ENCODE results near the gene SLC6A18.
"Not testable (repeated sequence)": the region's sequence is repeated elsewhere in the genome, so short reads cannot be mapped to it uniquely, and the experiment has no call there.

Gene SLC6A18

GRCh38 chr5:1259806-1260480 is 34.8 kb downstream of the SLC6A18 start:
- DNase-seq, result no peak

GRCh38 chr5:1261643-1262042 is 36.5 kb downstream of the SLC6A18 start:
- no peak for DNase-seq

- no peak for DNase-seq
These were observed 37.2 kb downstream of the SLC6A18 start for GRCh38 chr5:1262381-1262780.

GRCh38 chr5:1264211-1264610 is 39.0 kb downstream of the SLC6A18 start:
- peak; percentile 10 for DNase-seq

- DNase-seq, result no peak
These were observed 39.8 kb downstream of the SLC6A18 start for GRCh38 chr5:1265026-1265425.

- no peak for DNase-seq
These were observed 40.6 kb downstream of the SLC6A18 start for GRCh38 chr5:1265461-1266455.

GRCh38 chr5:1266791-1267190 is 41.6 kb downstream of the SLC6A18 start:
- no peak for DNase-seq

- DNase-seq, result not testable (repeated sequence)
These were observed 42.3 kb downstream of the SLC6A18 start for GRCh38 chr5:1267464-1267863.

- no peak for DNase-seq
These were observed 42.9 kb downstream of the SLC6A18 start for GRCh38 chr5:1268056-1268455.

- no peak for DNase-seq
These were observed 43.5 kb downstream of the SLC6A18 start for GRCh38 chr5:1268666-1269065.

GRCh38 chr5:1270426-1270825 is 45.2 kb downstream of the SLC6A18 start:
- no peak for DNase-seq

GRCh38 chr5:1270933-1271914 is 46.0 kb downstream of the SLC6A18 start:
- DNase-seq, result no peak

GRCh38 chr5:1272201-1272600 is 47.0 kb downstream of the SLC6A18 start:
- no peak for DNase-seq

- no peak for DNase-seq
These were observed 48.6 kb downstream of the SLC6A18 start for GRCh38 chr5:1273745-1274144.

GRCh38 chr5:1274471-1274870 is 49.3 kb downstream of the SLC6A18 start:
- no peak for DNase-seq

- not testable (repeated sequence) for DNase-seq
These were observed 50.5 kb downstream of the SLC6A18 start for GRCh38 chr5:1275397-1276391.

GRCh38 chr5:1276930-1277329 is 51.7 kb downstream of the SLC6A18 start:
- no peak for DNase-seq

- no peak for DNase-seq
These were observed 52.1 kb downstream of the SLC6A18 start for GRCh38 chr5:1277331-1277730.

- no peak for DNase-seq
These were observed 52.6 kb downstream of the SLC6A18 start for GRCh38 chr5:1277781-1278180.

- DNase-seq, result no peak
These were observed 53.0 kb downstream of the SLC6A18 start for GRCh38 chr5:1278216-1278615.

GRCh38 chr5:1278656-1279442 is 53.7 kb downstream of the SLC6A18 start:
- DNase-seq, result peak; percentile 15
